ENCODE results near the gene TNIP3.
A peak's percentile ranks its signal among the peaks of the same experiment; 100 is the strongest.

TNIP3 gene

DNA sequence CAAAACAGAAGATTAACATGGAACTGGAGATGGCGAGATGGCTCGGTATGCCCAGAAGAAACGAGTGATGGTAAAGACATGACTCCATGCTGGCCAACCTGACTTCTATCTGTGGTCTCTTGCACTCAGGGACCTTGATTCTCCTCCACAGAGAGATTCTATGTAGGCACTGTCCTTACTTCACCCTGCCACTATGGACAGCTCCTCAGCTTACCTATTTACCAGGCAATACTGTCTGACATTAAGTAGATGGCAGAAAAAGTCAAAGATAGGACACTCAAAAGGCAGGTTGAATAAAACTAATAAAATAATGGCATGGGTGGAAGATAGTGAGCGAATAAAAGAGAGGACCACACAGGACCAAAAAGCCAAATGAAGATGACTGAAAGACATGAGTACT is 56.6 kb downstream of the TNIP3 start:
- no peak for DNase-seq (ENCODE audit: low read depth)
- TF ChIP-seq, protein P1, sequence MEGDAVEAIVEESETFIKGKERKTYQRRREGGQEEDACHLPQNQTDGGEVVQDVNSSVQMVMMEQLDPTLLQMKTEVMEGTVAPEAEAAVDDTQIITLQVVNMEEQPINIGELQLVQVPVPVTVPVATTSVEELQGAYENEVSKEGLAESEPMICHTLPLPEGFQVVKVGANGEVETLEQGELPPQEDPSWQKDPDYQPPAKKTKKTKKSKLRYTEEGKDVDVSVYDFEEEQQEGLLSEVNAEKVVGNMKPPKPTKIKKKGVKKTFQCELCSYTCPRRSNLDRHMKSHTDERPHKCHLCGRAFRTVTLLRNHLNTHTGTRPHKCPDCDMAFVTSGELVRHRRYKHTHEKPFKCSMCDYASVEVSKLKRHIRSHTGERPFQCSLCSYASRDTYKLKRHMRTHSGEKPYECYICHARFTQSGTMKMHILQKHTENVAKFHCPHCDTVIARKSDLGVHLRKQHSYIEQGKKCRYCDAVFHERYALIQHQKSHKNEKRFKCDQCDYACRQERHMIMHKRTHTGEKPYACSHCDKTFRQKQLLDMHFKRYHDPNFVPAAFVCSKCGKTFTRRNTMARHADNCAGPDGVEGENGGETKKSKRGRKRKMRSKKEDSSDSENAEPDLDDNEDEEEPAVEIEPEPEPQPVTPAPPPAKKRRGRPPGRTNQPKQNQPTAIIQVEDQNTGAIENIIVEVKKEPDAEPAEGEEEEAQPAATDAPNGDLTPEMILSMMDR (IDR thresholded peaks at IDR 0.05; ENCODE audit: insufficient read depth, low read depth, low read length, missing control alignments), result no peak
- no peak overlapping the region for H3K4me3 ChIP-seq (ENCODE audit: low read length)

DNA sequence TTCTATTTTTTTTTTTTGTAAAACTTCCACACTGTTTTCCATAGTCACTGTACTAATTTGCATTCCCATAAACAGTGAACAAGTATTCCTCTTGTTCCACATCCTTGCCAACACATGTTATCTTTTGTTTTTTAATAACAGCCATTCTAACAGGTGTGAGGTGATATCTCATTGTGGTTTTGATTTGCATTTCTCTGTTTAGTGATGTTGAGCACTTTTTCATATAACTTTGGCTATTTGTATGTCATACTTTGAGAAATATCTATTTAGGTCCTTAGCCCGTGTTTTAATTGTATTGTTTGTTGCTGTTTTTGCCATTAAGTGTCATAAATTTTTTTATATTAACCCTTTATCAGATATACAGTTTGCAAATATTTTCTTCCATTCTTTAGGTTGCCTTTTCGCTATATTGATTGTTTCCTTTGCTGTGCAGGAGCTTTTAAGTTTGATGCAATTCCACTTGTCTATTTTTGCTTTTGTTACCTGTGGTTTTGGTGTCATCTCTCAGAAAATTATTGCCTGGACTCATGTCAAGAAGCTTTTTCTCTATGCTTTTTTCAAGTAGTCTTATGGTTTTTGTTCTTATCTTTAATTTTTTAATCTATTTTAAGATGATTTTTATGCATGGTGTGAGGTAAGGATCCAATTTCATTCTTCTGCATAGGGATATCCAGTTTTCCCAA is 63.9 kb downstream of the TNIP3 start:
- H3K4me3 ChIP-seq (ENCODE audit: low read length), result no peak overlapping the region
- DNase-seq (ENCODE audit: low read depth), result no peak
- TF ChIP-seq, protein P1 (IDR thresholded peaks at IDR 0.05; ENCODE audit: insufficient read depth, low read depth, low read length, missing control alignments), result no peak

GRCh38 chr4:121098266-121098665 is 65.9 kb downstream of the TNIP3 start:
- H3K4me3 ChIP-seq (ENCODE audit: low read length), result no peak overlapping the region
- no peak for DNase-seq (ENCODE audit: low read depth)
- TF ChIP-seq, protein P1 (IDR thresholded peaks at IDR 0.05; ENCODE audit: insufficient read depth, low read depth, low read length, missing control alignments), result no peak

- H3K4me3 ChIP-seq (ENCODE audit: low read length), result no peak overlapping the region
- peak; percentile 28 for DNase-seq (ENCODE audit: low read depth)
- TF ChIP-seq, protein P1 (IDR thresholded peaks at IDR 0.05; ENCODE audit: insufficient read depth, low read depth, low read length, missing control alignments), result peak; percentile 30
Measured at GRCh38 chr4:121096629-121097028, 67.5 kb downstream of the TNIP3 start.

DNA sequence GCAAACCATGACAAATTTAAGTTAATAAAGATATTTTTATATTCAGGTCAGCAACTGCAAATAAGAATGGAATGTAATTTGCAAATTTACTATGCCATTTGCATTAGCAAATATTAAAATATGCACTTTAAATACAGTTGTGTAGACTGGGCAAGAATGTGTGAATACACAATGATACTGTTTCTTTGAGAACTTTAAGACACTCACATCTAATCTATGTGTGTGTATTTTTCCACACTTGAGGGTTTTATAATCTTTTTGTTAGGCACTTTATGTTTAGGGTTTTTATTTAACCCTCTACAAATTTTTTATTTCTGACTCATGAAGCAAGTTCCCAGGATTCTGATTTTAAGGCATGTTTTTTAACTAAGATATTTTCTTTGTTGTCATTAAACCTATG is 67.9 kb downstream of the TNIP3 start:
- TF ChIP-seq, protein P1 (IDR thresholded peaks at IDR 0.05; ENCODE audit: insufficient read depth, low read depth, low read length, missing control alignments), result no peak
- H3K4me3 ChIP-seq (ENCODE audit: low read length), result no peak overlapping the region
- DNase-seq (ENCODE audit: low read depth), result no peak

DNA sequence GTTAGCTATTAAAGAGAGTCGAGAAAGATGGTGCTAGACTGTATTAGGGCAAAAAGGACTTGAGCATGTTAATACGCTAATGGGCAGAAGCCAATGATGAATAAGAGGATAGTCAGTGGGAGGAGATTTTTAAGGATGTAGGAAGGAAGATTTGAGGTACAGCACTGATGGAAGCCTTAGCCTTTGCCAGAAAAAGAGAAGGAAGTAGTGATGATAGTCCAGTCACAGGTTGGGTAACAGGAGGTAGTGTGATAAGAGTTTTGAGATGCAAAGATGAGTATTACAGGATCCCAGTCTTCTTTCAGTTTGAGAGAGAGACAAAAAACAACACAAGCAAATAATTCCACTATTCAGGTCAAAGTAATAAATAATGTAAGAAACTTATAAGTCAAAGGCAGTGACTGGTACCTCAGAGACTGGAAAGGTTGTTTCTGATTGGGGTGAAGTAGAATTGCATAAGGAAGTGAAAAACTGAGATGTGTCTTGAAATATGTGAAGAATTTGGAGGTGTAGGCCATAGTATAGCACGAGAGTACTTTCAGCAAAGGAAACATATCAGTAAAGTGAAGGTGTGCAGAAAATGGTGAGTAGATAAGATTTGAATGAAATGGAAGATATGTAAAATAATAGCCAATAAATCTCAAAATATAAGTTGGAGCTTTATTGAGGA is 69.7 kb downstream of the TNIP3 start:
- no peak for DNase-seq (ENCODE audit: low read depth)
- TF ChIP-seq, protein P1 (IDR thresholded peaks at IDR 0.05; ENCODE audit: insufficient read depth, low read depth, low read length, missing control alignments), result no peak
- H3K4me3 ChIP-seq (ENCODE audit: low read length), result no peak overlapping the region
